Testis (tissue), 3 donors: ENCODE data around the gene MDFIC. TPM values are rescaled to one million over a fixed set of nuclear protein-coding genes. Genes with fewer than 3 reads are reported as not detected.

Source experiments
- DNase-seq: peaks from one replicate; pipeline ENCODE4 v3.0.0-alpha.2; 2019
- H3K27ac ChIP-seq, 2 donors: fragments of 200-600 bp; sonication (generic); one replicate each; pipeline ENCODE4 v1.5.1; 2019
- H3K27me3 ChIP-seq: fragments of 200-600 bp; sonication (generic); one replicate; pipeline ENCODE4 v1.5.1; 2019
- H3K36me3 ChIP-seq: fragments of 200-600 bp; sonication (generic); one replicate; pipeline ENCODE4 v1.5.1; 2017; ENCODE audit warnings: low read depth; ENCODE audit errors: missing control alignments
- H3K4me1 ChIP-seq: fragments of 200-600 bp; sonication (generic); one replicate; pipeline ENCODE4 v1.5.1; 2019
- H3K4me3 ChIP-seq, 2 donors: fragments of 200-600 bp; sonication (generic); one replicate each; pipeline ENCODE4 v1.5.1; 2017 to 2019
- H3K9me3 ChIP-seq: fragments of 200-600 bp; sonication (generic); one replicate; pipeline ENCODE4 v1.5.1; 2017
- CTCF ChIP-seq, 3 experiments: fragments of 450-650 bp in 2 of 3; fragments of 200-600 bp in 1 of 3; sonication (generic) in 1 of 3; IDR thresholded peaks; one replicate each; pipeline ENCODE4 v1.5.1; 2016 to 2019; ENCODE audit warnings: antibody characterized with exemption in 3 of 3, mild to moderate bottlenecking in 2 of 3, moderate library complexity in 1 of 3
- POLR2A ChIP-seq: fragments of 450-650 bp; IDR thresholded peaks from one replicate; pipeline ENCODE4 v1.6.1; 2017; ENCODE audit warnings: antibody characterized with exemption, mild to moderate bottlenecking, moderate library complexity
- WGBS, 2 donors: methylation state at CpG; one replicate each; pipeline ENCODE4 v1.1.5; 2018; 5-methylcytosine and 5-hydroxymethylcytosine counted together
- intact Hi-C: fragments of 100-400 bp; cut with DNase I; formaldehyde crosslinking; loops from one replicate; pipeline ENCODE4 v1.15.1; 2023; ENCODE audit warnings: low total_unique reads
- polyA plus RNA-seq: library from polyadenylated mRNA; stranded (reverse); fragments of 350-450 nt; fragmentation: Illumina TruSeq; extraction: RNeasy Lipid Tissue Mini Kit (QIAGEN cat#74804); gene quantifications from one replicate; pipeline ENCODE4 v1.2.3, GENCODE V29; 2014; ENCODE audit warnings: low read depth, low replicate concordance; ENCODE audit not compliant: insufficient read depth
- total RNA-seq, 2 donors: library from RNA; depleted of rRNA; stranded (reverse); fragments of >200 nt; gene quantifications; one replicate each; pipeline ENCODE4 v1.2.3, GENCODE V29; 2016

Gene MDFIC
- total and polyA plus RNA-seq, 3 donors from 2014 or later = 5.8 to 7.6 (median 6.1) TPM

GRCh38 chr7:114930107-114930661, 8.3 kb downstream of the MDFIC start:
- Histone ChIP-seq H3K4me3 (no peak overlapping the region), H3K27me3 (no peaks in the 10 kb centered on the region), H3K36me3 (no peaks in the 10 kb centered on the region), H3K27ac (no peak overlapping the region), H3K9me3 (no peaks in the 10 kb centered on the region), H3K4me1 (no peaks in the 10 kb centered on the region)
- intact Hi-C loops = no loop called here
- WGBS, 2 donors = 80 to 85% methylated on average over 4 of the region's 4 CpGs
- DNase-seq = no peak
- TF ChIP-seq POLR2A = no peak
- no peak for TF ChIP-seq CTCF (IDR thresholded peaks at IDR 0.05)

DNA sequence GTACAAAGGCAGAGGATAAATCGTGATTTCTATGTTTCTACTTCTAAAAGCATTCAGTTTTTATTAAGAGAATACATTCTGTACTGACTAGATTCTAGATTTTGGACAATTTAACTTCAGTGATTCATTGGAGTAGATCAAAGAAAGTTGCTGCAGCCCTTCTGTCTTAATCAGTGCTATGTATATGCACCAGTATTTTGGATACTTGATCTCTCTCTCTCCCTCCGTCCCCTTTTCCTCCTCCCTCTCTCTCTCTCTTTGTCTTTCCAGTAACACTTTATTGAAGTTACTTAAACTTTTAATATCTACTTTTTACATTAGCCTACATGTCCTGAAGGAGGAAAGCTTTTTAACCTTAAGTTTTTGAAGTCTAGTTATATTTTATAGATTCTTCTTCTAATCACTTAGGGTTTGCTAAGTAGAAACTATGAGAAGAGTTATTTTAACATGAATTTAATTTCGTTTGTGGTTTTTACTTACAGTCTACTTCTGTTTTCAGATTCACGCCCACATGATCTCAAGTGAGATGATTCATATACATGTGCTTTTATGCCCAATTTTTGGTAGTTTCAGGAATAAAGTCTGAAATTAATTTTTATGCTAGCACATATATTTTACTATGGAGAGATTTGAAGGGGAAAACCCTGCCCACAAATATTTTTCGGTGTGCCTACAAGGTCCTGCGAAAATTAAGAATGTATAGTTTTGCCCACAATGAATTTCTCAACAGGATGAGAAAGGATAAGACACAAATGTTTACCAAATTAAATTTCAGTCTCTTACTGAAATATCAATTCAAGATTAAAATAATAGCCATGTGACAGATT, 9.1 kb downstream of the MDFIC start:
- Histone ChIP-seq H3K27ac (no peak overlapping the region), H3K36me3 (no peaks in the 10 kb centered on the region)
- 74 to 81% methylated on average over 6 of the region's 6 CpGs for WGBS, 2 donors

GRCh38 chr7:114931656-114932011, 9.7 kb downstream of the MDFIC start:
- Histone ChIP-seq H3K27me3 (no peaks in the 10 kb centered on the region), H3K27ac (no peak overlapping the region), H3K4me1 (no peaks in the 10 kb centered on the region), H3K9me3 (no peaks in the 10 kb centered on the region), H3K36me3 (no peaks in the 10 kb centered on the region), H3K4me3 (no peak overlapping the region)
- intact Hi-C loops = no loop called here
- DNase-seq = no peak
- WGBS, 2 donors = 82 to 92% methylated on average over 9 of the region's 9 CpGs
- TF ChIP-seq POLR2A (no peak), CTCF (IDR thresholded peaks at IDR 0.05) (no peak)

More for the DNA sequence above, 9.1 kb downstream of the MDFIC start:
- intact Hi-C loops = no loop called here
- TF ChIP-seq POLR2A = no peak
- Histone ChIP-seq H3K4me1 (no peaks in the 10 kb centered on the region), H3K27me3 (no peaks in the 10 kb centered on the region), H3K9me3 (no peaks in the 10 kb centered on the region), H3K4me3 (no peak overlapping the region)
- no peak for DNase-seq

DNA sequence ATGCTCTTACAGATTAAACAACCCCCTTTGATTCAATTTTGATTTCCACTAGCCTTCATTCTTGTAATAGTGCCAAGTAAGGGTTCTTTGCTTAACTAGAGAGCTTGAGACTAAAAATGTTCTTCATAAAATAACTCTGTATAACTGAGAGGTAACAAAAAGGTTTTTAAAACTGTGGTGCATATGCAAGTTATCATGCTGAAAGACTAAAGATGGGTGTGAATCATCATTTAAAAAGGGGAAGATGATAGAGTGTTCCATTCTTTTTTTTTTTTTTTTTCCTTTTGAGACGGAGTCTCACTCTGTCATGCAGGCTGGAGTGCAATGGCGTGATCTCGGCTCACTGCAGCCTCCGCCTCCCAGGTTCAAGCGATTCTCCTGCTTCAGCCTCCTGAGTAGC, 11.1 kb downstream of the MDFIC start:
- no peak for DNase-seq
- intact Hi-C loops = no loop called here
- H3K4me3 ChIP-seq = no peak overlapping the region
- H3K27ac ChIP-seq = no peak overlapping the region
- no peaks in the 10 kb centered on the region for H3K36me3 ChIP-seq
- H3K27me3 ChIP-seq = no peaks in the 10 kb centered on the region
- H3K4me1 ChIP-seq = no peaks in the 10 kb centered on the region
- TF ChIP-seq POLR2A = no peak
- no peak for TF ChIP-seq CTCF (IDR thresholded peaks at IDR 0.05)
- 74 to 92% methylated on average over 5 of the region's 5 CpGs for WGBS, 2 donors
- no peaks in the 10 kb centered on the region for H3K9me3 ChIP-seq

DNA sequence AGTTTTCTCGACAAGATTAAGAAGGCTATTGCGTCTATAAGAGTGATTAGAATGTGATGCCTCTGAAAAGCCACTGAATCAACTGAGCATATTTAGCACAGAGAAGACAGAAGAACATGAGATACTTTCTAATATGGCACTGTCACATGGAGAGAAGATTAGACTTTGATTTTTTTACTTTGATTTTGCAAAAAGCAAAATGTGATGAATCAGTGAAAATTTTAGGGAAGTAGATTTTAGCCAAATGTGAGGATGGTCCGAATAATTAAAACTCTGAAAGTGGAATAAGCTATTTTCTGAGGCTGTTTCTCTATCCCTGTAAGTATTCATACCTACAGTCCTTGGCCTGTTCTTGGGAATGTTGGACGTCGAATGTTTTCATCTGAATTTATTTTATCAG, 11.8 kb downstream of the MDFIC start:
- H3K27me3 ChIP-seq = no peaks in the 10 kb centered on the region
- TF ChIP-seq CTCF (IDR thresholded peaks at IDR 0.05) (no peak), POLR2A (no peak)
- intact Hi-C loops = no loop called here
- H3K9me3 ChIP-seq = no peaks in the 10 kb centered on the region
- no peak overlapping the region for H3K27ac ChIP-seq
- 84 to 91% methylated on average over 5 of the region's 5 CpGs for WGBS, 2 donors
- DNase-seq = no peak
- H3K4me1 ChIP-seq = no peaks in the 10 kb centered on the region
- H3K4me3 ChIP-seq = no peak overlapping the region
- H3K36me3 ChIP-seq = no peaks in the 10 kb centered on the region
